GM11168 (cell line): ENCODE data around the gene ANKRD13D.

Experiments
- in situ Hi-C: fragments of 300-500 bp; cut with MboI; formaldehyde crosslinking; loops from one replicate; pipeline ENCODE4 v1.12.0; 2022; ENCODE audit warnings: low sequenced_read_pairs; ENCODE audit not compliant: unreplicated experiment

Gene ANKRD13D

DNA sequence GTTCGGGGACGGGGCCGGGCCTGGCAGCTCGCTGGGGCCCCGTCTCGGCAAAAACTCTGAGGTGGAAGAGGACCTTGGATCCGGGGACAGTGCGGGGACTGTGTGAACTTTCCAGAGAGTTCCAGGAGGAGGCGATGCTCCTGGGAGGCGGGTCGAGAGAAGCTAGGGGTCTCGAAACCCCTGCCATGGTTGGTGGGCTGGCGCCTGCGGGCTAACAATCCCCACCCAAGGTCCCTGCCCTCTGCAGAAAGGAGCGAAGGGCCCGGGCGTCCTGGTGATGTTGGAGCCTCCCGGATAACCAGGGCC lies 27.5 kb upstream of the ANKRD13D start:
- in situ Hi-C loops: no loop called here

DNA sequence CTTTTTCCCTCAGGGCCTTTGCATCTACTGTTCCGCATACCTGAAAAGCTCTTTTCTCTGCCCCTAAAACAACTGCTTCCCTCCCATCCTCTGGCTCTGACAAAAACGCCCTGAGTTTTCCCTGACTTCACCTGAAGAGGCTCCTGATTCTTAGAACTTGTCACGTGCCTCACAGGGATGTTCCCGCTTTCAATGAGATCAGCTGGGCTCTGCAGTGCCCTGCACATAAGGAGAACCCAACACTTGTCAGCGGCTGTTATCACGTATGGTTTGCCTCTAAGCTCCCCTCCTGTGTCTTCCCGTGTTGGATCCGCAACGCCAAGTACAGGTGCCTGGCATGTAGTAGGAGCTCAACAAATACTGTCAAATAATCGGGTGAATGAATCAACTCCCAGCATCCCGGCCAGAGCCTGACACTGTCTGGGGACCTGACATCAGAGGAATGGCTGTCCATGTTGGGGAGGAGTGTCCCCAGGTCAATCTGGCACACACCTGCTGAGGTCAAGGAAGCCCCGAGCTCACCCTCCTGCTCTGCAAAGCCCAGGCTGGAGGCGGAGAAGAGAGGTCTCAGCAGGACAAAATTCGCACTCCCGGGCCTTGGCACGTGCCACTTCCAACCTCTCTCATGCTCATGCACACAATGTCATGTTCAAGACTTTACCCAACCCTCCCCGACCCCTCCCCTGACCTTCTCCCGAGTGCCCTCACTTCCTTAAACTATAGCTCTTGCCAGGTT lies 27.0 kb upstream of the ANKRD13D start:
- in situ Hi-C loops: no loop called here

DNA sequence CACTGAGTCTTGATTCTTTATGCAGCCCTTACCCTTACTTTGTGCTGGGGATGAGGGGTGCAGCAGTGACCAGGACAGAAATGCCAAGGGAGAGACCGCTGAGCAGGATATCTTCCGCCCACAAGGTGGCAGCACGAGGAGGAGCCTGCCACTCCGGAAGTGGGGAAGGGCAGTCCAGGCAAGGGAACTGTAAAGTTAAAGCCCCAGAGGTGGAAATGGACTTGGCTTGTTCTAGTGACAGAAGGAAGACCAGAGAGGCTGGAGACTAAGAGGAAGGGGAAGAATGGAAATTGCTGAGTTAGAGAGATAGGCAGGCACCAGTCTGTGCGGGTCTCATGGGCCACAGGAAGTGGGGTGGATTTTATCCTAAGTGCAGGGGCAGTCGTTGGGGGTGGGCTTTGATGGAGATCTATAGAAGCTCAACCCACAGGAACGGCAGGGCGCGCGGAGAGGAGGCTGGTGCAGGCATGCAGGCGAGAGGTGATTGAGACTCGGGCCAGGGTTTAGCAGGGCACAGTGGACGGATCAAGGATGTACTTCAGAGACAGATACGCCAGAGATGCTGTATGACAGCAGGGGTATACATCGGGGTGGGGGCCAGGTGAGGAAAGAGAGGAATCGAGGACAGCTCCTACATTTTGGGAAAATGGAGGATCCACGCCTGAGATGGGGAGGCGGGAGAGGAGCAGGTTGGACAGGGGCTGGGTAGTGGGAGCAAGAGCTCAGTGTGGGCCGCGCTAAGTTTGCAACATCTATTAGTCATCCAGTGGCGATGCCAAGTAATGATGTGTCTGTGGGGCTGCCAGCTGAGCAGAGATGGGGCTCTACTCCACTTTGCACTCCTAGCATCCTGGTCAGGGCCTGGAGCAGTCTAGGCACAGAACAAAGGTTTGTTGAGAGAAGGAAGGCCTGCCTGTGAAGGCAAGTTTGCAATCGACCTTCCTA lies 26.1 kb upstream of the ANKRD13D start:
- in situ Hi-C loops: no loop called here

DNA sequence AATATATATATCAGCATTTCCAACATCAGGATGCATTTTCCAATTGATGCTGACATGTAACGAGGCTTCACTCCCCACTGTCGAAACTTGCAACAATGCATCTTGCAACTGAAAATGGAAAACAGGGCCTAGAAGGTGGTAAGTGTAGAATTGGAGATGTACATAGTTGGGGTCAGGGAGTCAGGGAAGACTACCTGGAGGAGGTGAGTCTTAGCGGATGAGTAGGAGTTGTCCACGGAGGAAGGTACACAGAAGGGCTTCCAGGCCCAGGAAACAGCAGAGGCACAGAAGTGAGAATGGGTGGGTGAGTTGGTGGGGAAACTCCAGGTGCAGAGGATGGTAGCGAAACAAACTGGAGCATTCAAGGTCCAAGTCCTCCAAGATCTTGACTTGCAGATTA lies 24.8 kb upstream of the ANKRD13D start:
- in situ Hi-C loops: no loop called here

DNA sequence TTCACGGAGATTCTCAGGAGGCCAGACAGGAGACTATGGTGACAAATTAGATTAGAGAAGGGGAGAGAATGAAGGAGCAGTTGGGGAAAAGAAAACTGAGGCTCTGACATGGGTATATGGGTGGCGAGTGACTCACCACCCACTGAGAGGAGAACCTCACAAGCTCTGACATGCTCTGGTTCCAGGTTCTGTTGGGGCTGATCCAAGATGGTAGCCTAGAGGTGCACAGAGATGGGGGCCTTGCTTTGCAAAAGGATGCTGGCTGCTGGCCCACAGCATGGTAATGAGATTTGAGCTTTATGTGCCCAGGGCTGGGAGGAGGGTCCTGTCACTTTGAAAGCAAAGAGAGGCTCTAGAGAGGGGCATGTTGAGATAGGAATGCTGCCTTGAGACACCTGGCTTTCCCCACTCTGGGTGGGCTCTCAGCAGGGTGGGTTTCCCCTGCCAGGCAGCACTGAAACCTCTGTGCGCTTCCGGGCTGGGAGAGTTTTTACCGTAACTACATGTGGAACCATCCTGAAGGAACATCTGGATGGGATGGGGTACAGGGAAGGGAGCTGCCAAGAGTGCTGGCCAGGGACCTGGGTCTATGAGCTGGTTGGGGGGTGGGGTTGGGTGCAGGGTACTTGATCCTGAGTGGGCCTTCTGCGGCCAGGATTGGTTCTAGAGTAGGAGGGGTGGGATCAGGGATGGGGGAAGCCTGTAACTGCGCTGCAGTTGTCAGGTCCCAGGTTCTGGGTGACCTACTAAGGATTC lies 24.0 kb upstream of the ANKRD13D start:
- in situ Hi-C loops: no loop called here

DNA sequence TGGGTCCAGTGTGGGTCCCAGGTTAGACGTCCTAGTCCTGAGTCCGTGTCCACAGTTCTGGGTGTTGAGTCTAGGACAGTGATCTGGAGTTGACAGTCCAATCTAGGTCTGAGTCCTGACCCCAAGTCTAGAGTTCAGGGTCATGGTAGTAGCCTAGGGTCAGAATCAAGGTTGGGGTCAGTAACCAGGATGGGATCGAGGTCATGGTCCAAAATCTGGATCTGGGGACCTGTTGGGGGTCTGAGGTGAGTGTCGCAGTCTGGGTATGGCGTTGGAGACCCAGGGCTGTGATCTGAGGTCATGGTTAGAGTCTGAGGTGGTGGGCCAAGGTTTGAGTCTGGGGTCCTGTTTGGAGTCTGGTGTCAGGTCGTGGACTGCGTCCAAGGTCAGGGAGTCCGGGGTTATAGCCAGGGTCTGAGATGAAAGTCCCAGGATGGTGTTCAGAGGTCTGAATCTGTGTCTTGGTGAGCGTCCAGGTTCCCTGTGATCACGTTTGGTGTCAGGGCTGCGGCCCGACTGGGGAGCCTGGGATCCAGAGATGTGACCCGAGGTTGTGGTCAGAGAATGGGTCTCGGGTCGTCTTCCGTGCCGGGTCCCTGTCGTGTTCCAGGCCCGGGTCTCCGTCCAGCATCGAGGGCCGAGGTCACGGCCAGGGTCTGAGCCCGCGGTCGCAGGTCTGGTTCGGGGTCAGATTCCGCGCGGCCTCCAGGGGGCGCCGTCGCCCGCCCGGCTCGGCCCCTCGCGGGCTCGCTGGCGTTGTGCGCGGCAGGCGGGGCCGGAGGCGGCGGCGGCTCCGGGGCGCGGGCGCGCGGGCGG lies 23.3 kb upstream of the ANKRD13D start:
- in situ Hi-C loops: no loop called here

DNA sequence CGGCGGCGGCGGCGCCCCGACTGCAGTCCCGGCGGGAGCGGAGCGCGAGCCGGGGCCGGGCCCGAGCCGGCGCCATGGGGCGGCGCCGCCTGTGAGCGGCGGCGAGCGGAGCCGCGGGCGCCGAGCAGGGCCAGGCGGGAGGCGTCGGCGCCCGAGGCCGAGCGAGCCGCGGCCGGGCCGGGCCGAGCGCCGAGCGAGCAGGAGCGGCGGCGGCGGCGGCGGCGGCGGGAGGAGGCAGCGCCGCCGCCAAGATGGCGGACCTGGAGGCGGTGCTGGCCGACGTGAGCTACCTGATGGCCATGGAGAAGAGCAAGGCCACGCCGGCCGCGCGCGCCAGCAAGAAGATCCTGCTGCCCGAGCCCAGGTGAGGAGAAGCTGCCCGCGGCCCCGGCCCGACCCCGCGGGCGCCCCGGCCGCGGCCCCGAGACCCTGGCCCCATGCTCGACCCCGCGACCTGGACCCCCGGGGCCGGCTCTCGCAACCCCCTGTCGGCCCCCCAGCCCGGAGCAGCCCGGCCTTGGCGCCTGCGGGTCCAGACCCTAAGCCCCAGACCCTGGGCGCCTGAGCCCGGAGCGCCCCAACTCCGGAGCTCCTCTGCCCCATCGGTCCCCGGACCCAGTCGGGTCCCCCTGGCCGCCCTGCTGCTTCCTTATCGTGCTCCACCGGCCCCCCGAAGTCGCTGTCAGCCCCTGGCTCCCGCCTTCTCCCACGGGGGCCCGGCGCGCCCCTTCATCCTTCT lies 22.5 kb upstream of the ANKRD13D start, which contains the start of gene GRK2:
GRK2 (plus strand) TSS at position 25 of the 739 bp plus-strand sequence; CDS start at position 252, 227 bp downstream.
- in situ Hi-C loops: no loop called here

DNA sequence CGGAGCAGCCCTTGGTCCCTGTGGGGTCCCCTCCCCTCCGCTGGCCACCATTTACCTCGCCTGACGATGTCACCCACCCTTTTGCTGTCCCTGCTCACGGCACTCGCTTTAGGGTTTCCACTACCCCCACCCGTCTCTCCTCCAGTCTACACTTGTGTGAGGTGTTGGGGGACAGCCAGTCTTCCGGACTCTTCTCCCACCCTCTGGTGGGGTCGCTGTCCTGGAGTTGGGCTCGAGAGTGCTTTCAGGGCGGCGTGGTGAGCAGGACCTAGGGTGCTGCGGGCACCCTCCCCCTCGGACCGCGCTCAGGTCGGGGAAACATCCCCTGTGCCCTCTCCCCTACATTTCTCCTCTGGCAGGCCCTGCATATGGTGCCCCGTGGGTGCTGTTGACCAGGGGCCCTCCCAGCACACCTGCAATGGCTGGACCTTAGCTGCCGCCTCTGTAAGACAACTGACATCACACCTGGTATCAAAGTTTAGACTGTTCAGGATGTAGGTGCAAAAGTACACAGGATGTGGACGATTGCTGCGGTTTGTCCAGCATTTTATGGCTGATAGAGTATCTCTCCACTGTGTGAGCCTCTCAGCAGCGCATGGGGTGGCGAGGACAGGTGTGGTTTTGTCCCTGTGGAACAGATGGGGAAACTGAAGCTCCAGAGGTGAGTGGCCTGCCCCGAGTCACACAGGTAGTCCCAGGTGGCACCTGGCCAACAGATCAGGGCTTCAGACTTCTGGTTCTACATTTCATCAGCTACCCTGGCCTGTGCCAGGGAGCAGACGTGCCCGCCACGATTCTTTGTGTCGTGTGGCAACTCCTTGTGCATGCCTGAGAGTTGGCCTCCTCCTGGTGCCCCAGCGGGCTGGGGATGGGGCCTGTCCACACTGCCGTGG lies 21.7 kb upstream of the ANKRD13D start:
- in situ Hi-C loops: no loop called here

DNA sequence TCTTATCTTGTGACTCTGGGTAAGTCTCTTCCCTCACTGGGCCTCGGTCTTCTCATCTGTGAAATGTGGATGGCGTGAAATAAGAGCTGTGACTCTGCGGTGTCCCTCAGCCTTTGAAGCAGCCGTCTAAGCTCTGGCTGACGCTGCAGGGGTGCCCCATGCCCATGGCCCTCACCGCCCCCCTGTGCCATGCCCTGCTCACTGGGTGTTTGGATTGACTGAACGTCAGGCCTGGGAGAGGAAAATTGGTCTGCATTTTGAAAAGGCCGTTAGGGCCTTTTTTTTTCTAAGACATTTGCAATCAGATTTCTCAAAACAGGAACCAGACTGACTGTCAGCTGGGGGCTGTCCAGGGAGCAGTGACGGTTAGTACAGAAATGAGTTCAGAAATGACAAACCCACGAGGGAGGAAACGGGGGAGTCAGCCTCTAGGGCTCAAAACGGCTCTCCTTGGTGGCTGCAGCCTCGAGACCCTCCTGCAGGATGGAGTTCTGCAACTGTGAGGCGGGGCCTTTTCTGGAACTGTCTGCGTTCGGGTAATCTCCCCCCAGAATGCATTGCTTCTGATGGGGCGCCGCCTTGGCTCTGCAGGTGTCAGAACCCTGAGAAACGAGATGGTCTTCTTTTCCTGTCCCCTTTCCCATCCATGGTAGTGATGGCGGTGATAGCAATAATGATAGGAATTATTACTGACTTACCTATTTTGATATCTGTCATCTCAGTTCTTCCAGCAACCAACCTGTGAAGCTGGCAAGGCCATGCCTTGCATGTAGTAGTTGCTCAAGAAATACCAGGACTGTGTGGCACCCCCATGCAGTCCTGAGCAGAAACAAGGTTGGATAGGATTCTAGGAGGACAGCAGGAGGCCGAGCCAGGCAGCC lies 20.8 kb upstream of the ANKRD13D start:
- in situ Hi-C loops: no loop called here

DNA sequence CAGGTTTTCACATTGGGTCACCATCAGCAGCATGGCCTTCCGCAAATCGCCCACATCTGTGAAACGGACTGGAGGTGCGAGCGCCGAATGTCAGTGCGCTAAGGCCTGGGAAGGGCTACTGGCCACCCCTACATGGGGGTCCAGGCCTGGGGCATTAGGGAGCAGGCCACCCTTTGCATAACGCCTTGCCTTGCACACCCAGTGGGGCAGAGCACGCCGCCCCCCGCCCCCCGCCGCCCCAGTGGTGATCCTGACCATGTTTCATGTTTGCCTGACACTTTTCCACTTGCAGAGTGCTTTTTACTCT lies 20.2 kb upstream of the ANKRD13D start:
- in situ Hi-C loops: no loop called here

DNA sequence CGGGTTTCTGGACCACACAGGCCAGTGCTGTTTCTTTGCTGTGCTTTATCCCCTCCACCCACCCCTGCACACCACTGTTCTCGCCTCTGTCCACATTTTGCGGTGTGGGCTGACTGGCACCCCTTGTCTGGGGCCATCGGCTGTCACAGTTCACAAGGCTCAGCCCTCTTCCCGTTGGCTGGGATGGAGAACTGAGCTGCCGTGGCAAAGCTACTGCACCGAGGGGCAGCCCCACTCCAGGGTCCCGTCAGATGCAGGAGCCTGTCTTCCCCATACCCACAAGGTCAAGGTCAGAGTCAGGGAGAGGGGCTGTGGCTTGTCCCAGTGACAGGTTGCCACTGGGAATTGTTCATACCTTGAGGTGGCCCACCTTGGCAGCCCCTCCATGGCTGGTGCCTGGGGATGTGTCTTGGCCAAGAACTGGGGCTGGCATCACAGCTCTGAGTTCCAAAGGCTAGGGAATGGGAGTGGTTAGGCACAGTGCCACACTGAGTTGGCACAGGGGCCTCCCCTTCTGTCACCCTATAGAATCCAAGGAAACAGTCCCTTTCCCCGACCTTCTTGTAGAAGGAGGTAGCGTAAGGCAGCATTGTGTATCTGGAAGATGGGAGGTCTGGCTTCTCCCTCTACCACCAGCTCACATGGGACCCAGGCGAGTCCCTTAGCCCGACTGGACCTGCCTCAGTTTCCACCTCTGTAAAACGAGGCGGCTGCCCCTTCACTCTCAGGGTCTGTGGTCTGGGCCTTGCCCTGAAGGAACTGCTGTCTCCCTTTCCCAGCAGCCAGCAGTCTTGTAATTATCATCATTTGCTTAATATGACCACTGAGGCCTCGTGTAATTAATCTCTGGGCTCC lies 19.5 kb upstream of the ANKRD13D start:
- in situ Hi-C loops: no loop called here

DNA sequence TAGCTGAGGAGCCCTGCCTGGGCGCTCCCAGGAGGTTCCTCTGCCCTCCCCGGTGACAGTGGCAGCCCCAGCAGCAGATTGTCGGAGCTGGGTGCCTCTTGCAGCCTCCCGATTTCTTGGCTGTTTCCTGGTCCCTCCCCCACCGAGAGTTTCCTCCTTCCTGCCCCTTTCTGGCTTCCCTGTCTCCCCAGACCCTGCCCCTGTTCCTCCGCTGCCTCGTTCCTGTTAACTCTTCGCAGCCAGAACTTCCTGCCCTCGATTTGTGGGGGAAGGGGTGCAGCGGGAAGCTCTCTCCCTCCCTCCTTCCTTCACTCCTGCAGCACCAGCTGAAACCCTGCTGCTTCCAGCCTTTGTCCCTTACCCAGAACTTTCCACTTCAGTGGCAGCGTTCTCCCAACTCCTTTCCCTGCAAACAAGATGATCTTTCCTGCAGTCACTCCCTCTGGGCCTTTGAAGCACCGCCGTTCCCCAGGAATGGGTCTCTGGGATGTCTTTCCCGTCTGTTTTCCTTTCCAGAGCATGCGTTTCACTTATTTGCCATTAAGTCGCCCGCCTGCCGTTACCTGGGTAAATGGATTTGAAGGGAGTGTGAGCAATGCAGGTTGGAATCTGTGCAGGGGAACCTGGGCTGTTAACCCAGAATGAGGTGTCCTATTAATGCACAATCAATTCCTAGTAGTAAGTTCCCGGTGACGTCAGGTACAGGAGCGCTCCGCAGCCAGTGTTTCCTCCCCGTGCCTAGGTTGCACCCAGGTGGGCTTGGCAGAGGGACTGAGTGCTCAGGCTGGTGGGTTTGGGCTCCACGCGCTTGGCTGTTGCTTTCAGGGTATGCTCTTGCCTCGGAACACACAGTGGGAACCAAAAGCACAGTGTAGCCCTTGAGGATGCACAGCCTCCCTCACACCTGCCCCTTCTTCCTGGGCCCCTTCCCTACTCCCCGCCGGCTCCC lies 18.6 kb upstream of the ANKRD13D start:
- in situ Hi-C loops: no loop called here

DNA sequence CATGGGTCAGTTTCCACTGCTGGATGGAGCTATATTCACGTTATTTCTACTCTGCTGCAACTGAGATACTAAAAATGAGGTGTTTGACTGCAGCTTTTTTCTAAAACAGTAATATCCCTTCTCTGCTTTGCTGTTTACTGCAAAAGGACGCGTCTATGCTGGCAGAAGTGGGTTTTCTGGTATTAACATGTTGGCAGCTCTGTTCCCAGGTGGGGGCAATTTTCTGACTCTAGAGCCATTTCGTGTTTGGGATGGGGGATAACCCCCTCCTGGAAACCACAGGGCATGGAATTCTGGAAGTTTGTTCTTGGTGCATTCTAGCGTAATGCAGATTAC lies 17.9 kb upstream of the ANKRD13D start:
- in situ Hi-C loops: no loop called here

DNA sequence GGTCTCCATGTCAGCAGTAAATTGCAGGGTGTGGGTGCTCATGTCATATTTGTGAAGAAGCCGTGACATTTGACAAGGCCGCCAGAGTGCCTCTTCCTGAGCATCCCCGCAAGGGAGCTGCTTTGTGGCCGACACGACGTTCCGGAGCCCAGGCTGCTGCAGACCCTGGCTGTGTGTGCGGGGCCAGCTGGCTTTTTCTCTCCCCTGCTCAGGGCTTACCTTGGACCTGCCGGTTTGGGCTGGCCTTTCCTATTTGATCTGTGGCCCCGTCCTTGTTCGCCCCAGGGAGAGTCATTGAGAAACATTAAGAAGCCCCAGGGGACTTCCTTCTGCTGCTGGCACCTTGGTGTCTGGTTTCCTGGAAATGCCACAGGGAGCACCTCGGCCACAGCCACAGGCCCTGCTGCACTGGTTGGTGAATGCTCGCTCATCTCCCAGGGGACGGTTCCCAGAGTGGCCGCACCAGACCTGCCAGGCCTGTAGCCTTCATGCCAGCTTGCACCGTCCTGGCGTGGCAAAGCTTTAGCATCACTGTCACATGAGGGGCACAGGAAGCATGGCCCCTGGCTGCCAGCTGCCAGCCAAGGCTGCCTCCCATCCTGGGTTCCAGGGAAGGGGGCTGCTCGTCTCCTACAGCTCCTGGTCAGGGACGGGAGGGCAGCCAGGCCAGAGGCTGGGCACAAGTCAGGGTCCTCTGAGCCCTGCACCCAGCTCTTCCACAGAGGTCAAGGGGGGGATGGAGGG lies 17.4 kb upstream of the ANKRD13D start:
- in situ Hi-C loops: no loop called here
